ENCODE measurements around the gene KYAT1.
A peak's percentile ranks its signal among the peaks of the same experiment; 100 is the strongest.

Gene KYAT1

GRCh38 chr9:128835246-128836210 is 46.2 kb downstream of the KYAT1 start:
- DNase-seq, result no peak

- no peak for DNase-seq
These were observed 48.1 kb downstream of the KYAT1 start for GRCh38 chr9:128833696-128834095.

GRCh38 chr9:128829477-128830251 is 52.1 kb downstream of the KYAT1 start, which contains the start of gene SPOUT1:
TSS of gene SPOUT1 (minus strand) at chr9:128829794. CDS start at chr9:128829780, 14 bp downstream.
- DNase-seq, result peak; percentile 77

- DNase-seq, result no peak
These were observed 52.9 kb downstream of the KYAT1 start for GRCh38 chr9:128828719-128829452.

GRCh38 chr9:128828267-128828666 is 53.5 kb downstream of the KYAT1 start:
- no peak for DNase-seq

GRCh38 chr9:128825923-128826700 is 55.6 kb downstream of the KYAT1 start:
- DNase-seq, result no peak

GRCh38 chr9:128824911-128825310 is 56.8 kb downstream of the KYAT1 start:
- no peak for DNase-seq

- no peak for DNase-seq
These were observed 57.8 kb downstream of the KYAT1 start for GRCh38 chr9:128823903-128824406.

GRCh38 chr9:128823362-128823902 is 58.3 kb downstream of the KYAT1 start:
- DNase-seq, result no peak

- DNase-seq, result no peak
These were observed 59.2 kb downstream of the KYAT1 start for GRCh38 chr9:128822407-128823042.

- no peak for DNase-seq
These were observed 60.0 kb downstream of the KYAT1 start for GRCh38 chr9:128821584-128822406.

- DNase-seq, result no peak
These were observed 60.8 kb downstream of the KYAT1 start for GRCh38 chr9:128820665-128821583.

GRCh38 chr9:128819716-128820664 is 61.8 kb downstream of the KYAT1 start:
- no peak for DNase-seq

GRCh38 chr9:128818839-128819715 is 62.7 kb downstream of the KYAT1 start:
- DNase-seq, result peak; percentile 21

GRCh38 chr9:128818099-128818838 is 63.5 kb downstream of the KYAT1 start, which contains the start of gene ENDOG:
TSS of gene ENDOG (plus strand) at chr9:128818500. CDS start at chr9:128818685, 185 bp downstream.
- DNase-seq, result peak; percentile 97

GRCh38 chr9:128810873-128811272 is 70.9 kb downstream of the KYAT1 start:
- DNase-seq, result no peak
